HG03108 (cell line): ENCODE measurements around the gene FTCDNL1.

ENCODE experiments used
- ATAC-seq: cut with Tn5 transposase; IDR thresholded peaks from one replicate; pipeline ENCODE4 v1.9.1; 2021; ENCODE audit warnings: moderate library complexity; ENCODE audit not compliant: unreplicated experiment

The FTCDNL1 gene

GRCh38 chr2:199850718-199851500, at the start of gene FTCDNL1:
Gene FTCDNL1, minus strand, starts transcription at chr2:199851192. Its CDS starts 2,230 bp downstream, at chr2:199848962.
- peak; percentile 95 for ATAC-seq

DNA sequence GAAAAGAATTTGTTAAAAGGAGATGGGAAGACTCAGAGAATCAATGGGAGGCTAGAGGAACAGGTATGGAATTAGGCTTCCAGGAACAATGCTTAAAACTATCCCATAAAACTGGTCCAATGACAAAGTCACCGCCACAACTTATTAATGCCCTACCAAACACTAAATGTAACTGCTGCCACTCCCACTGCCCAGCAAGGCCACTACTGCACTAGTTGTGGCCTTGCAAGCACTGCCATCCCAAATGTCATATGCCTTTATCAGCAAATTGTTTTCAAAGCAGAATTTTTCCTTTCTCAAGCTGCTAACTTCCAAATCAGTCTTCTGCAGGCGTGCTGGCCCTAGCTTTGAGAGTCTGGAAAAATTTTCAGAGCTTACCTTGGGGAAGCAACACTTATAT, 45.6 kb upstream of the FTCDNL1 start:
- ATAC-seq = no peak

GRCh38 chr2:199895406-199895805, 44.4 kb upstream of the FTCDNL1 start:
- no peak for ATAC-seq

DNA sequence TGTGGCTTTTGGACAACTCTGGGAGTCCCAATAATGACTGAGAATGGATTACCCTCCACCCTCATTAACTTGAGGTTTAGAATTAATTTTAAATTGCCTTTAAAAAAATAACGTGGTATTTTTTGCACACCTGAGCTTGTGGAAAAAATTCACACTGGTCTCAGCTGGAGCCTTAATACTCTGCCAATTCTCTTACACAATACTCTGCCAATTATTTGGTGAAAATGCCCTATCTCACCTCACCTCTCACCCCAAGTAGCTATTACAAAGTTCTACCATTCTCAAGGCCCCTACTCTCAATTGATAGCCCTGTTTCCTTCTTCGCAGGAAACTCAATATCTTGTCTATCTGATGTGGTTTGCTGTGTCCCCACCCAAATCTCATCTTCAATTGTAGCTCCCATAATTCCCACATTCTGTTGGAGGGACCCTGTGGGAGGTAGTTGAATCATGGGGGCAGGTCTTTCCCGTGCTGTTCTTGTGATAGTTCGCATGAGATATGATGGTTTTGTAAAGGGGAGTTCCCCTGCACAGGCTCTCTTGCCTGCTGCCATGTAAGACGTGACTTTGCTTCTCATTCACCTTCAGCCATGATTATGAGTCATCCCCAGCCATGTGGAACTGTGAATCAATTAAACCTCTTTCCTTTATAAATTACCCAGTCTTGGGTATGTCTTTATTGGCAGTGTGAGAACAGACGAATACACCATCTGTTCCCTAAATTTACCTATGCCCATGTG, 32.7 kb upstream of the FTCDNL1 start:
- ATAC-seq = no peak

DNA sequence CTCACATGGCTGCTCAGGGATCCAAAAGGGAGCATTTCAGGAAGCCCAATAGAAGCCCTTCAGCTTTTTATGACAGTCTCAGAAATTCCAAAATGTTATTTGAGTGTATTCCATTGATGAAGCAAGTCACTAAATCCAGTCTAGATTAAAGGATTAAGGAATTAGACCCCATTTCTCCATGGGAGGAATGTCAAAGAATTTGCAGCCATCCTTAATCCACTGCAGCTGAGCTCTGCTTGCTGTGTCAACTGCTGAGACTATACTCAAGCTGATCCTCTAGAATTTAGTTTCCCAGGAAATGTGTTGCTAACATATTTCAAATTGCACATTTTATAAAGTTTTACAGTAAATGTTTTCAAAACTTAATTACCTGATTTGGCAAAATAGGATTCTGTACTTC, 31.7 kb upstream of the FTCDNL1 start:
- no peak for ATAC-seq

DNA sequence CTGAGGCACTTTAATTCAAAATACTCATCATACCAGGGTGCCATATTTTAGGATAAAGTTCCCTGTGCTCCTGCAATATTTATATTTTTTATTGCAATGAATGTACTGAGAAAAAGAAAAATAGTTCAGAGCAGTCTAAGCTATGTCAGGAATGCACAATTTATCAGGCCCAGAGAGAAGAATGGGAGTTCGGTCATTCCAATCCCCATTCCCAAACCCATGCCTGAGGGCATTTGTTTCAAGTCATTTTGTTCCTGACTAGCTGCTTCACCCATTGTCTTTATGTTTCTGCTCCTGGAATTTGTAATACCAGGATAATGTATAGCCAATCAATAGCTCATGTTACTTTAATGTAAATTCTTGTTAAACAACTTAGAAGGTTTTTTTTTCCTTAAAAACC, 24.4 kb upstream of the FTCDNL1 start:
- ATAC-seq = no peak

- ATAC-seq = no peak
Observed at GRCh38 chr2:199874209-199874608, 23.2 kb upstream of the FTCDNL1 start.

DNA sequence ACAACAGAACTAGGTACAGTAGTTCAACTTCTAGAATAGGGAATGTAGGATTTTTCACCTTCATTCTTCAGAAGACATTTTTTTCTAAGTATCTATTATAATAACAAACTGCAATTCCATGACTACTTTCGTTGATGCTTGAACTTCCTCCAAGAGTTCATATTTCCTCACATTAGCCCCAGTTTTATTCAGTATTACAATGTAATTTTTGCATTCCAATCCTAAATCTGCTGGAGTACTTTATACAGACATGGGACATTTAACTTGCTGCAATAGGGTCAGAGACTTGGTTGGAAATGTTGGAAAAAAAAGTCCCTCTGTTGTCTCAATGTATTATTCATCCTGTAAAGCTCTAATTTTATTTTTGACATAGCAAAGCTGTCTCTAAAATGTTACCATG, 19.6 kb upstream of the FTCDNL1 start:
- no peak for ATAC-seq

DNA sequence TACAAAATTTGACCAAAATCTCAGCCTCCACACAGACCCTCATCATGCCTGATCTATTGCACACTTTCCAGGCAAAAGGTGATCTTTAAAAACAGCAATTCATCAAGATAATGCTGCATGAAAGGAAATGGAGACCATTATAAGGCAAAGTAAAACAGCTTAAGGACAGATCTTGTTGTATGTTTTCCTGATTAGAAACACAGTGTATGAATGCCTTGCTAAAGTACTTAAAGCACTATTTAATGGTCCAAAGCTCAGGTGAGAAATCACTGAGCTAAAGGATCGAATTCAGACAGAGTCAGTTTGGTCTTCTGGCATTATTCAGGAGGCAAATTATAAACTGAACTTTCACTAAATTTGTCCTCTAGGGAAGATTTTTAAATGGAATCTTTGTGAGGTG, 18.7 kb upstream of the FTCDNL1 start:
- ATAC-seq = no peak

- ATAC-seq = no peak
Observed at GRCh38 chr2:199869227-199869541, 18.2 kb upstream of the FTCDNL1 start.

GRCh38 chr2:199868431-199869226, 17.6 kb upstream of the FTCDNL1 start:
- no peak for ATAC-seq

DNA sequence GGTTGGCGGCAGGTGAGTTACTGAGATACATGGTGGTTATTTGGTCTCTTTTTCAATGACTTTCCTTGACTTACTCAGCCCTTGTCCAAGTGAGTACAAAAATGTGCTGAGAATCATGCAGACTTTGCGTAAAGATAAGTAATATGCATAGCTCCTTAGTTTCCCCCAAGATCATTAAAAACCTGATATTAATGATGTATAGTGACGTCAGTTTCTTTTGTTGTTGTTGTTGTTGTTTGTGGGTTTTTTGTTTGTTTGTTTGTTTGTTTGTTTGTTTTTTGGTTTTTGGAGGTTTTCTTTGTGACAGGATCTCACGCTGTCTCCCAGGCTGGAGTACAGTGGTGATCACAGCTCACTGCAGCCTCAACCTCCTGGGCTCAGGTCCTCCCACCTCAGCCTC, 14.9 kb upstream of the FTCDNL1 start:
- ATAC-seq = no peak

DNA sequence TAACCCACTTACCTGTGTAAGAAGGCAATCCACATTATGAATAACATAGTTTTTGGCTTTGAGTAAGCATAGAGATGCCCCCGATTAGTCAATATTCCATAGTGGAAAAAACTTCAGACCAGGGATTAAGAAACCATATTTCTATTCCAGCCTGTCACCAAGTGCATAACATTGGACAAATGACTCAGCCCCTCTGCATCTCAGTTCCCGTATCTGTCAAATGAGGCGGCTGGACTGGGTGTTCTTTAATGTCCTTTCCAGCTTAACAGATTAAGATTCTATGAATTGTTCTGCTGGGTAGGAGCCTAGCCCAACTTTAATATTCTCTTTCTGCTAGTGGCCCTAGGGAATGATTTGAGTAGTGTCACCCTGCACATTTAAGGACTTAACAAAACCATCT, 11.8 kb upstream of the FTCDNL1 start:
- no peak for ATAC-seq

GRCh38 chr2:199861132-199861774, 10.3 kb upstream of the FTCDNL1 start:
- no peak for ATAC-seq

GRCh38 chr2:199855812-199856211, 4.8 kb upstream of the FTCDNL1 start:
- no peak for ATAC-seq

GRCh38 chr2:199851883-199852282, 891 bp upstream of the FTCDNL1 start:
- no peak for ATAC-seq

GRCh38 chr2:199851501-199851810, 464 bp upstream of the FTCDNL1 start:
- no peak for ATAC-seq

DNA sequence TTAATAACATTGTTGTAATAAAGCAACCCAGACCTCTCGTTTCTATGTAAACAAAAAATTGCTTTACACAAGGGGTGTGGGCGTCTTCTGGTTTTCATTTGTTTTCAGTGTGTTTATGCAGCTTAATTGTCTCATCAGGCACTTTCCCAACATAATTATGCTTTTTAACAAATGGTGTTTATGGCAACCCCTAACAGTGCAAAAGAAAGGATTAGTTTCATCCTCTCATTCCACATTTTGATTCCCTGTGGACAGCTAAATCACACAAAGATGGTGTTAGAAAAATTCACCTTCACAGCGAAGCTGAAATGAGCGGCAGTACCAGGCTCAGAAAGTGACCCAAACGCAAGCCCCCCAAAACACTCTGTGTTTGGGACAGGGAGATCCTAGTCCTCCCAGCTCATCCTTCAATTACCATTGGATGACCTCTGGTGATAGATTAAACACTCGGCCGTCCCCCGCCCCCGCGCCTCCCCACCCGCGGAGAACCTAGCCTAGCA, 724 bp downstream of the FTCDNL1 start:
- ATAC-seq = no peak

DNA sequence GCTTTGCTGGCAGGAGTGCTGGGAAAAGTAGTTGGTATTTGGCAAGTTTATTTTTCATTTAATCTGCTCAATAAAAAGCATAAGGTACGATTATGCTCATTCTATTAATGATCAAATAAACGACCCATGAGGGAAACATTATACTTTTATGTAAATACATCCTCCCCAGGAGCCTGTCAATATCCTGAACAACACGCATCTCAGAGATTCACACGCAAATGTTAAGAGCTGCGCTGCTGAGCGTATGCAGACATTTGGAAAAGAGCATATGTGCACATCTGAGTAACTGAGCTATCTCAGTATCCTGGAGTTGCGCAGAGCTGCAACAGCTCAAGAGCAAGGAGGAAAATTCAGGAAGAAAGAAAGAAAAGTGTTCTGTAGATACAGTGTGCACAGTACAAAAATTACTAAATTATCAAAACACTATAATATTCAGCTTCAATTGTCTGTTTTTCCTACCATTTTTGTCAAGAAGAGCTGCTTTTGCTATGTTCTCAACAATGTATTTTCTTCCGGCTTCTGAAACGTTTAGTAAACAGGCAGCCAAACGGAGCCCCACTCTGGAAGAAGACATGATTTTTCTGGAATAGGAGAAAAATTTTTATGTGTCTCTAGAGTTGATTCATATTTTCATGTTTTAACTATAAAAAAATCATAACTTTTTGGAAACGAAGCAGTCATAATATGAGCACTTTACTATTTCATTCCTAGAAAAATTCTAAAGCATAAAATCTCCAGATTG, 2.4 kb downstream of the FTCDNL1 start:
- no peak for ATAC-seq

DNA sequence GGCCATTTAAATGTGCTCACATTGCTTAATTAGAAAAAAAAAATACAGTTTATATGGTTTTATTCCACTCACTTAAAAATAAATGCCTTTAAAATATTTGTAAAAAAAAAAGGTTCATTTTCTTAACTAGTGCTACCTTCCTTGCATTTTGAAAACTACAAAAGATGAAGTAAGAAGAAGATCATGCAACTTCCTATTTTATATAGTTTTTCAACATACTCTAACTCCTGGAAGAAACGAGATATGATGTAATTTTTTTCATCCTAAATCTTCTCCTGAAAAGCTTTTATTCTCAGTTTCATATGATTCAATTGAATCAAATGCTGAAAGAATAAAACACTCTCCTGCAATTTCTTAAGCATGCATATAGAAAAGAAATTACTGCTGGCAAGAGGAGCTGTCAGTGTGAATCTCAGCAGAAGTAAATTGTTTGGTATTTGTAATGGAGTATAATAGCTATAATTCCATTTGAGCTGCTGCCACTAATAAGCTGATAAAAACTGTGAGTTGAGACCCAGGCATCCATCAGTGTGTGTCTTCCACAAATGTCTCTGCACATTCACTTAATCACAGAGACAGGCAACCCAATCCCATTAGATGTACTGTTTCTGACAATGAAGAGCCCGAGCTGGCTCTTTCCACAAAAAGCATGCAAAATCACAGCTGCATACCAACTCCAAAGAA, 3.7 kb downstream of the FTCDNL1 start:
- ATAC-seq = no peak
